Choroid plexus epithelial cell (primary cell): ENCODE results near the gene UBE3C.

Source experiments
- DNase-seq: peaks from one replicate; pipeline ENCODE4 v3.0.0-alpha.2; 2010; ENCODE audit warnings: low read depth
- H3K4me3 ChIP-seq: 2 replicates; pipeline ENCODE4 v1.5.1; 2011; ENCODE audit warnings: low read depth, mild to moderate bottlenecking, control low read depth, low read length, moderate library complexity
- CTCF ChIP-seq: conservative IDR thresholded peaks from 2 replicates; pipeline ENCODE4 v1.5.1; 2011; ENCODE audit warnings: low read depth, mild to moderate bottlenecking, control low read depth, inconsistent platforms, low read length, moderate library complexity

The UBE3C gene

GRCh38 chr7:157141525-157142060, 2.9 kb downstream of the UBE3C start:
- no peak for TF ChIP-seq CTCF
- no peak overlapping the region for H3K4me3 ChIP-seq
- no peak for DNase-seq

GRCh38 chr7:157143788-157144187, 5.1 kb downstream of the UBE3C start:
- TF ChIP-seq CTCF, result no peak
- no peak overlapping the region for H3K4me3 ChIP-seq
- DNase-seq, result no peak

GRCh38 chr7:157149317-157149716, 10.6 kb downstream of the UBE3C start:
- DNase-seq, result no peak
- no peak overlapping the region for H3K4me3 ChIP-seq
- TF ChIP-seq CTCF, result no peak

GRCh38 chr7:157150882-157151281, 12.2 kb downstream of the UBE3C start:
- no peak for TF ChIP-seq CTCF
- peak; percentile 65 for DNase-seq
- H3K4me3 ChIP-seq, result peak overlapping the region; percentile 22

GRCh38 chr7:157151626-157152339, 13.1 kb downstream of the UBE3C start:
- no peak overlapping the region for H3K4me3 ChIP-seq
- no peak for TF ChIP-seq CTCF
- DNase-seq, result no peak

- no peak overlapping the region for H3K4me3 ChIP-seq
- DNase-seq, result no peak
- TF ChIP-seq CTCF, result no peak
These were observed 13.7 kb downstream of the UBE3C start for GRCh38 chr7:157152391-157152937.

GRCh38 chr7:157153260-157153659, 14.5 kb downstream of the UBE3C start:
- H3K4me3 ChIP-seq, result no peak overlapping the region
- TF ChIP-seq CTCF, result no peak
- peak; percentile 6 for DNase-seq
